HG03064 (cell line): ENCODE measurements around the gene KCNIP3.

Source experiments
- ATAC-seq: cut with Tn5 transposase; IDR thresholded peaks from one replicate; pipeline ENCODE4 v1.9.1; 2021; ENCODE audit warnings: low read depth; ENCODE audit not compliant: unreplicated experiment

Gene KCNIP3

DNA sequence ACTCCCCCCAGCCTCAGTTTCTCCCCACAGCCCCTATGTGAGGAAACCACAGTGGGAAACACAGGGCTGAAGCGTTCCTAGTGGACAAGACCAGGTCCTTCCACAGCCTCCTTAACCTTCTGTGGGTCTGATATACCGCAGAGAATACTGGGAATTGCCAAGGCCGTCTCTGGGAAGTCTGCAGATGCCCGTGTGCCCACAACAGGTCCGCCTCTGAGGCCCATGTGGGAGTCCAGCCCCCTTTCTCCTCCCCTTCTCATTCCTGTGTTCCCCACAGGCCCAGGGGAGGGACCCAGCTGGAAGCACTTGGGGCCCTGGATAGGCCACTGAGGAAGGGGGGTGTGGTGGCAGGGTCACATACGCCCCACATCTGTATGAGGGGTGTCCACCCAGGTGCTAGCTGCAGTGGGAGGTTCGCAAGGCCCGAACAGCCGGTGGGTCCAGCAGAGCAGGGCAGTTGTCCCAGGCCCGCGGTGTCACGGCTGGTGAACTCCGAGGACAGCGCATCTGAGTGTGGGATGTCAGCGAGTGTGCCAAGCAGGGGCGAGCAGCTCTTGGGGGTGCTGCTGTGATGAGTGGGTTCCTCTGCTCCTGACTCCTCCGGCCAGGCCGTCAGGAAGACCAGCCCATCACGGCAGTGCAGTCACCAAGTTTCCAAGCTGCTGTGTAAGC is 2.4 kb upstream of the KCNIP3 start:
- ATAC-seq, result no peak

DNA sequence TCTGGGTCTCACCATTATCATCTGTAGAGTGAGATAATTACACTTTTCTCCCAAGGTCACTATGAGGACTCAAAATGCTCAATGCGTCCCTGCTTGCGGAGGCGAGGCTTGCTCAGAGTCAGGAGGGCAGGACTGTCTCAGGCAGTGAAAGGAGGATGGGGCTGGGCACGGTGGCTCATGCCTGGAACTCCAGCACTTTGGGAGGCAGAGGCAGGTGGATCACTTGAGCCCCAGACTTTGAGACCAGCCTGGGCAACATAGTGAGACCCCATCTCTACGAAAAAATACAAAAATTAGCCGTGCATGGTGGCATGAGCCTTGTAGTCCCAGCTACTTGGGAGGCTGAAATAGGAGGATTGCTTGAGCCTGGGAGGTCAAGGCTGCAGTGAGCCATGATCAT is 1.8 kb upstream of the KCNIP3 start:
- no peak for ATAC-seq

DNA sequence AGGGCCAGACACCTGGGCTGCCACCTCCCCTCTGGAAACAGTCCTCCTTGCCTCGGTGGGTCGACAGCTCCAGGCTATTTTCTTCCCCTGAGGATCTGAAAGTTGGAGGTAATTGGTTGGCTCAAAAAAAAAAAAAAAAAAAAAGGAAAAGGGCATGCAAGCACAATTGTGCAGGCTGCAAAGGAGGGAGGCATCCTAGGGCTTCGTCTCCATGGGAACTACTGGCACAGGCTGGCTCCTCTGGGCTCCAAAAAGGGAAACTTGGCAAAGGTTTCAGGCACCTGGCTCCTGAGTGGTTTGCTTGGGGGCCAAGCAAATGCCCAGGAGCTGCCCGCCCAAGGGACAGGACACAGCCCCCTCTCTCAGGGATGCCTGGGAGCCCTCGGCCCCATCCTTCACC is 1.1 kb upstream of the KCNIP3 start:
- no peak for ATAC-seq

DNA sequence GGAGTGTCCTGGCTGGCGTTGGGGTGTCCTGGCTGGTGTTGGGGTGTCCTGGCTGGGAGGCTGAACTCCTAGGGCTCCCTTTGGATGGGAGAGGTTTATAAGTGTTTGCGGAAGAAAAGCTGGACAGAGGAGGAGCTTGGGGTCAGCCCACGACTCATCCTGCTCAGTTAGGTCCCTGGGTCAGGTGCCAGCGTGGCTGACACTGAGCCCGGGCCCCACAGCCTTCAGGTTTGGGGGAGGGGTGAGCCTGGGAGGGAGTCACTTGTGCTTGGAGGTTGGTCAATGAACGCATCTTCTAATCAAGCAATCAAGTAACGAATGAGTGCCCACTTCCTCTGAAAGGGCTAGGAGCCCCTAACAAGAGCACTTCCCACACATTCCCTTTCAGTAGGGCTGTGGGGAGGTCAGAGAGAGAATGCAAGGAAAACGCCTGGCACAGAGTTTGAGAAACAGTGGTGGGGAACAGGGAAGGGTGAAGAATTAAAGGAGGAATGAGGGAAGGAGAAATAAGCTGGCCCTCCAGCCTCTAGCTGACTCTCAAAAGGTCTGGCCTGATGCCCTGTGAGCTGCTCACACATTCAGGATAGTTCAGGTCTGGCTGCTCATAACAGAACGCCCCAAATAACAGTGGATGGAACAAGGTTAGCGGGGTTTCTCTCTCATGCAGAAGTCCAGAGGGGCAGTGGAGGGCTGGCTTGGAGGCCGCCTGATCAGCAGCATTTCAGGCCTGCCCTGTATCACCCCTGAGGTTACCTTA is 670 bp downstream of the KCNIP3 start:
- no peak for ATAC-seq

DNA sequence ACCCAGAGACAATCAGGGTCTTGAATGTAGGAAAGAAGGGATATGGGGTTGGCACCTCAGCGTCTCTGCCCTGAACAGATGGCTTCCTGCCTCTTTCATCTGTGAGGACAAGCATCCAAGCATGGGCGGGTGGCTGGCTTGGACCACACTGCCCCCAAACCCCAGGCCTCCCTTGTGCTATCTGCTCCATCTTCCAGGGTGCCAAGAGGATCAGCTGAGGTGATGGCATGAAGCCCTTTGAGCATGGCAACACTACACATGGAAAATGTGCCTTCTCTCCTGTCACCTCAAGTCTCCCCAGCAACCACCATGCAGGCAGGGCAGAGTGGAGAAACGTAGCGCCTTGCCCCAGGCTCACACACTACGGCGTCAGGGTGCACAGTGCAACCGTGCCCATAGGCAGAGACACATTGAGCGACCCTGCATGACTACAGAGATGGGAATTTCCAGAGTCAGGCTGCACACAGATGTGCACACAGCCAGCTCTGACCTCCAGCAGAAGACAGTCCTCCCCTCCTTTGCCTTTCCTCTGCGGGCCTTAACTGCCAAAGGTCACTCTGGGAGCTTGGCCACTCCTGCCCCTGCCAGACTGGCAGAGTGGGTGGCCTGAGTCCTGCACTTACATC is 1.5 kb downstream of the KCNIP3 start:
- no peak for ATAC-seq

DNA sequence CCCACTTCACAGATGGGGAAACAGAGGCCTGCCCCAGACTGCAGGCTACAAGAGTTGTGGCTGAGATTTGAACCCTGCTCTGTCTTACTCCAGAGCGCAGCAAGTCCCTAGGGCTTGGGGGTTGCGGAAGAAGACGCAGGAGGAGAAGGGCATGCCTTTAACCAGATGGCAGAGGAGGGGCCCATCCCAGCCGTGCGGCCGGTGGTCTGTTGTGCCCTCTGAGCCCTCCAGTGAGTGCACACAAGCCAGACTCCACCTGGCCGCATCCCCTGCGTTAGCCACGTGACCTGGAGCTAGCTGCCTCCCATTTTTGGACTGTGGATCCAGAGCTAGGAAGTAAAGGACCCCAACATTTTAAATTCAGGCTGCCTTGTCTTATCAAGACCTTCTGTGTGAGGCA is 2.8 kb downstream of the KCNIP3 start:
- no peak for ATAC-seq

DNA sequence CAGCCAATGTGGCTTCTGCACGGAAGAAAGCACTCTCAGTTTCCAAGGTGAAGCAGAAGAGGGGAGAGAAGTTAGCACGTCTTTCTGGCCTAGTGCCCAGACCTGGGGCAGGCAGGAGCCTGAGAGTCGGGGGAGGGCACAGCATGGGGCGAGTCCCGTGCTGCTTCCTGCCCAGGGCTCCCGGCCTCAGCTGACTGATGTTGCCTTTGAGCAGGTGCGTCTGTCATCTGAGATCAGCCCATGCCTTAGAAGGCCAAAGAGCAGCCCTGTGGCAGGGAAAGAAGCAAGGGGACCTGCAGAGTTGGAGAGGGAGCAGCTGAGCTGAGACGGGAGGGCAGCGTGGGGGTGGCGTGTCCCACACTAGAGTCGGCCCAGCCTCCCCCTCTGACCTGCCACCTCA is 3.3 kb downstream of the KCNIP3 start:
- ATAC-seq, result no peak

DNA sequence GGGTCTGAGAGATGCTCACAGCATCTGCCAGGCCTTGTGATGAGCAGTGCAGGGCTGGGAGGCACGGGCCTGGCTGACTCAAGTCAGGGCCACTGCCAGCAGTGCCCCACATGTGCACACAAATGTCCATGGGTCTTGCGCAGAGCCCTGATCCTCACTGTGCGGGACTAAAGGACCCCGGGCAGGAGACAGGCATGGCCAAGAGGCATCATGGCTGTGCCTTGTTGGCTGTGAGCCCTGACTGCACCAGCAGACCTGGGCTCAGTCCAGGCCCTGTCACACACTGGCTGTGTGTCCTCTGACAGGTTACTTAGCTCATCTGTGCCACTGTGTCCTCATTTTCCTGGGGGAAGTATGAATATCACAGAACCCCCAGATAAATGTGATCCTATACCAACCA is 4.0 kb downstream of the KCNIP3 start:
- no peak for ATAC-seq

DNA sequence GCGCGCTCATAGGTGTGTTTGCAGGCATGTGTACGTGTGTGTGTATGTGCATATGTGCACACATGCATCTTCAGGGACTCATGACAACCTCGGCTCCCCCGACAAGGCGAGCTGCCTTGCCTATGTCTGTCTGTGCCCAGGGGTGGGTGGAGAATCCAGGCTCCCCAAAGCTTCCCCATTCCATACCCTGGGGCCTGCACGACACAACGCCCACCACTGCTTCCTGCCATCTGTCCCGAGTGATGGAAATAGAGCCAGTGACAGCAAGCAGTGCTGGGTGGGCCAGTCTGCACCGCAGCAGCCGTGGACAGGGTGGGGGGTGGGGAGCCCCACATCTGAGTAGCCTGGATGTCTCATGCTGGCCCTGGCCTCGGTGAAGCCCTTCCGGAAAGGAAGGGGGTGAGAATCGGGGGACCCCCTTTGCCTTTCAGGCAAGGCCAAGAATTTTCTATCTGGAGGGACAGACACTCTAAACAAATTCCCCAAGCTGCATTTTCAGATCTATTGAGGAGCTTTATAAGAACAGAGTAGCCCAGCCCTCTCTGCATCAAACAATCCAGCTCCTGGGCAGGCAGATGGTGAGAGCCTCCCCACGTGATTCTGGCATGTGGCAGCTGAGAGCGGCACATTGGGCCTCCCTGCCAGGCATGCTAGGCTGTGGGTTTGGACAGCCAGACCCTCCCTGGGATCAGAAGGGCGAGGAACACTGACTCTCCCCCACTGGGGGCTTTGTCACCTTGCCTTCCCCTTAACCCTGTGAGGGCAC is 4.9 kb downstream of the KCNIP3 start:
- no peak for ATAC-seq

DNA sequence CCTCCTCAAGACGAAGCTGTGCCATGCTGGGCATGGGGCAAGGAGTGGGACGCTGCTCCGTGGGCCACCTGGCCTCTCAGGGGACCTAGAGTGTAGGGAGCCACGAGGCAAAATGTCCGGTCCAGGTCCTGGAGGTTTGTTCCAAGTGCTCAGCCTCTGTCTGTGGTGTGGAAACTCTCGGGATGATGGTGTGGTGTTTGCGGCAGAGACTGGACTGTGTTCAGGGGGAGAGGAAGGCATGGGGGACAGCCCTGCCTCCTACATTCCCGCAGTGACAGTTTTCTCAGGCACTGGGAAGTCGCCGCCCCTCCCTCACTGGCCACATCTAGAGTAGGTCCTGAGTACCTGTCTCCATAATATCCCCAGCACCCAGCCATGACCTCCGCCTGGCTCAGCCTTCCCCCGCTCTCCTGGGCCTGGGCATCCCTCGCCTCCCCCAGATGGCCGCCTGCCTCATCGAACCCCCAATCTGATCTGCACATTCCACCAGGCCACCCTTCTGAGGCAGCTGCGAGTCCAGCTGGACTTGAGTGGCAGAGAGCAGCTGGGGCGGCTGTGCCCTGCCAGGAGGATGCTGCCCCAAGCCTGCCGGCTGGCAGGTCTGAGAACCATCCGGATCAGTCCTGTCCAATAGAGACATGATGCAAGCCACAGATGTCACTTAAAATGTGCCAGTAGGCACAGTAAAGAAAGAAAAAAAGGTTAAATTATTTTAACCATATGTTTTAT is 6.2 kb downstream of the KCNIP3 start:
- ATAC-seq, result no peak

DNA sequence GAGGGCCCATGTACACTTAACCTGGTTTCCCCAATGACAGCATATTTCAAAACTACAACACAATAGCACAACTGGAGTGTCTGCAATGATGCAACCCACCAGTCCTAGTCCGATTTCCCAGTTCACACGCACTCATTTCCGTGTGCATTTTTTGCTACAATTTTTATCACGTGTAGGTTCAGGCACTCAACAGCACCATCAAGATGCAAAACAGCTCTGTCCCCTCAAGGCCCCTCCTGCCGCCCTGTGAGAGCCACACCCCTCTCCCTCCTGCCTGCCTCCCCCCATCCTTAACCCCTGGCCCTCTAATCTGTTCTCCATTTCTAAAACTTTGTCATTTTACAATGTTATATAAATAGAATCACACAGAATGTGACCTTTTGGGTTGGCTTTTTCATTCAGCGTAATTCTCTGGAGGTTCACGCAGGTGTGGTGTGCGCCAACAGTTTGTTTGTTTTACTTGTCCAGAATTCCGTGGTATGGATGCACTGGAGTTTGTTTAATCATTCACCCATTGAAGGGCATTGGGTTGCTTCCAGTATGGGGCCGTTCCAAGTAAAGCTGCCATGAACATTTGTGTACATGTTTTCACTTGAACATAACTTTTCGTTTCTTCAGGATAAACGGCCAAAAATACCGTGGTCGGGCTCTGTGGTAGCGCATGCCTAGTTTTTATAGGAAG is 8.4 kb downstream of the KCNIP3 start:
- no peak for ATAC-seq

DNA sequence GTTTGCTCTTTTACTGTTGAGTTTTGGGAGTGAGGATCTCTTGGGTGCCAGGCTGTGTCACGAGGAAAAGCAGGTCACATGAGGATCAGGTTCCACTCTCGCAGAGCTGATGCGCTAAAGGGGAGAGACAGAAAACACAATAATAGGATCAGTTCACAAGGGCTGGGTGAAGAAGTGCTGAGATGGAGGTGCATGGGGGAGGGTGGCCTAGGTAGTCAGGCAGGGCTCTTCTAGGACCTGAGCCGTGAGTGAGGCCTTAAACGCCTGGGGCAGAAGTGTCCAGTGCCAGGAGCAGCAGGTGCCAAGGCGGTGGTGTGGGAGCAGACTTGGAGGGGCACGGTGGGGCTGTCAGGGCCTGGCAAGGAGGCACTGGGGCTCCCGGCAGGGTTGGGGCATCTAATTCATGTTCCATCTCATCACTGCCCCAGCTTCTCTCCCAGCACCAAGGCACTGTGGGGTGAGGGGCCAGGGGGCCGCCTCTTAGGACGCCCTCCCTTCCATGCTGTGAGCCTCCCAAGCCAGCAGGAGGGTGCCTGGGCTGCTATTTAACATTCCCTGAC is 9.3 kb downstream of the KCNIP3 start:
- ATAC-seq, result no peak

DNA sequence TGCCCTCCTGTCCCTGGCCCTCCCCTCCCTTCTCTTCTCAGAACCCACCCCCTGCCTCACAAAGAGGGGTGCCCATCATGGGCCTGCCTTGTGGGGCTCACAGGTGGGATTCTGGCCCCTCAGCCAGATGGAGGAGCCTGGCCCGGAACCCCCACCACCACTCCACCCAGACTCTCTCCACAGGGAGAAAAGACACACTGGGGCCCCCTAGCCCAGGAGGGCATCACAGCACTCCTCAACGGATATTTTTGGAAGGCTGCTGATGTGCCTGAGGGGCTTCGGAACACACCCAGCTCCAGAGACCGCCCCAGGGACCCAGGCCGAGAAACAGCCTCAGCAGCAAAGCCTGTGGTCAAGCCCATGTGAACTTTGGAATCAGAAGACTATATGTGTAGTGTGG is 9.9 kb downstream of the KCNIP3 start:
- no peak for ATAC-seq

DNA sequence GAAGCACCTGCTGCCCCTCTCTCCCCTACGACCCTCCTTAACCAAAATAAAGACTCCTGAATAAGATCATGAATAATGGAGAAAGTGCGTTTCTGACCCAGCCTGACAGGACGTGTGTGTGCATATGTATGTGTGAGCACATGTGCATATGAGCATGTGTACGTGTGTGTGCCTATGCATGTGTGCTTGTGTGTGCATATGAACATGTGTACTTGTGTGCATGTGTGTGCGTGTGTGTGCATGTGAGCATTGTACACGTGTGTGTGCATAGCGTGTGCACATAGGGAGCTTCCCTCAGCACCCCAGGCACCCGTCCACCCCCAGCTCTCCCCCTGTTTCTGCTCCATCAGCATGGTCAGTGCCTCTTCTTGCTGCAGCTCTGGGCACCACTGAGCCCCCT is 10.7 kb downstream of the KCNIP3 start:
- no peak for ATAC-seq

DNA sequence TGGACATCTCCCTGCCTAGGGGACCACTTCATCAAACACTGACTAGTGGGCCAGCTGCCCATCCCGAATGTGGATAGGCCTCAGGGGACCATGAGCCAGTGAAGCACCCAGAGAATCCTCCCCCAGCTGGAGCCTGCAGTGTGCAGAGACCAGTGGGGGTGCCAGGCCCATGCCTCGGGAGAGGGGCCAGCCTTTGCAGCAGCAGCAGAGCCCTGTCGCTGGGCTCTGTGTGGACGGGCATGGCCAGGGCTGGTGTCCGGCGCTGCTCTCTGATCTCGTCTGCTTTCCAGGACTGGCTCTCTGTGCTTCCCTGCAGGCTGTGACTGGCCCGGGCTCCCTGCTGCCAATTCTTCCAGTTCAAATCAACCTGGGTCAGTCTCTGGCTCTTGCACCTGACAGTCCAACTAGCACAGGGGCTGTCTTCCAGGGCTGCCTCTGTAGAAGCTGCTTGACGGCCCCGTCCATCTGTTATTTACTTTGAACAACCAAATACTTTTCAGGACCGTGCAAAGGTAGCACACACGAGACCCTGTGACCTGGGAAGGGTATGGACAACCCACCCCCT is 11.4 kb downstream of the KCNIP3 start:
- ATAC-seq, result no peak

DNA sequence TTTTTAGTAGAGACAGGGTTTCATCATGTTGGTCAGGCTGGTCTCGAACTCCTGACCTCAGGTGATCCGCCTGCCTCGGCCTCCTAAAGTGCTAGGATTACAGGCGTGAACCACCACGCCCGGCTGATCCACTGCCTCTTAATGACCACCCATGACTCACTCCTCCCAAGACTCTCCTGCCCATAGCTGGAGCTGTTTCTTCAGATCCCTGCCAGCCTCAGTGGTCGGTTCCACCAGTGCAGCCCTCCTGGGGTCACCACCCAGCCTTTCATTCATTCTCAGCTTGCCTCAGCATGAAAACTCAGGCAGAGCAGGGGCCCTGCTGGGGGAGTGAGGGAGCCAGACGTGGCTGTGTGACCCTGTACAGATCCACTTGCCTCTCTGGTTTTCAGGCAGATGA is 12.5 kb downstream of the KCNIP3 start:
- ATAC-seq, result no peak

DNA sequence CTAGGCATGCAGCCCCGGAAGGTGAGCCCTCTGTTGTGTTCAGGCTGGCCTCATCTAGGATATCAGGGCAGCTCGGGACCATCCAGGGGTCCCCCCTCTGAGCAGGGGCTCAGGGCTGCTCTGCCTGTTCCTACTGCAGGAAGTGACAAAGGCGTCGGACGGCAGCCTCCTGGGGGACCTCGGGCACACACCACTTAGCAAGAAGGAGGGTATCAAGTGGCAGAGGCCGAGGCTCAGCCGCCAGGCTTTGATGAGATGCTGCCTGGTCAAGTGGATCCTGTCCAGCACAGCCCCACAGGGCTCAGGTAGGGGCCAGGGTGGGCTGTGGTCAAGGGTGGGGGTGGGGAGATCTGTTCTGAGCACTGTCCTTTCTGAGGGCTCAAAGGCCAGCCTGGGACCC is 13.1 kb downstream of the KCNIP3 start:
- ATAC-seq, result no peak

DNA sequence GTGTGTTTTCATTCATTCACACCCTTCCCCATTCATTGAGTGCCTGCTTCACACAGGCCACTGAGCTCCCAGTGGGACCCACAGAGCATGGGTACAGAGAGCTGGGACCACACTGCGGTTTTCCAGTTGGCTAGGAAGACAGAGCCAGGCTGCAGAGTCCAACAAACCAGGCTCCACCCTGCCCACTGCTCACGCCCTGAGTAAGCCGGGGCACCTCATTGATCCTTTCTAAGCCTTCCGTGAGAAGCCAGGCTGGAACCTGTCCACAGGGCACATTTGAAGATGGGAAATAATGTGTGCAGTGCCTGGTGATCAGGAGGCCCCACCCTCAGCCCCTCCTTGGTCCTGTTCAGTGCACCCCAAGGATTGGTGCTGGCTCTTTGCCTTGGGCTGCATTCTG is 13.5 kb downstream of the KCNIP3 start:
- ATAC-seq, result no peak

DNA sequence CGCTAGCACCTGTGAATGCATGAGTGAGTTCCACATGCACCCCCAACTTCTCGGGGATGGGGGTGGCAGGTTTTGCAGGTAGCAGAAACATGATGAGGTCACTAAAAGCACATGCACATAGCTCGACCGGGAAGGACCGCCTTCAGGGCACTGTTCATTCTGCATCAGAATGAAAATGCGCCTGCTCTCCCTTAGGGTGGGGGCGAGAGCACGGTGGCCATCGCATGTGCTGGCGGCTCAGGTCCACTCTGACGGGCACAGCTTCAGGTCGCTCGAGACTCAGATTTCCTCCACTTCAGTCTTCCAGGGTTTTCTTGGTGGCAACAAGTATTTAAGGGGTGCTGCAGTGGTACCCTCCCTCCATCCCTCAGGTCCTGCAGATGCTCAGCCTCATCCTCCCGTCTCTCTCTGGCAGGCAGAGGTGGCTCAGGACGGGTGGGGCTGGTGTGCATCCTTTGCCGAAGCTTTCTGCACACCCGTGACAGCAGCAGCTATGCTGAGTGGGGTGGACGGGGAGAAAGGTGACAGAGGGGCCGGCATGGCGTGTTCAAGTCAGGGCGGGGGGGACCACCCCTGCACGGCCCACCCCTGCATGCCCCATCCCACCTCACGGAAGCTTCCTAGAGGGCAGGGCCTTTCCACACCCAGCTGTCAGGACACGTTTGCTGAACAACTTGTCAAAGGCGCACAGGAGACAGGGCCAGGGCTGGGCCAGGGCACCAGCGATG is 14.8 kb downstream of the KCNIP3 start:
- ATAC-seq, result no peak
